Panc1 (cell line): ENCODE results near the gene GMDS.

Experiments used
- CTCF ChIP-seq: fragments of 450-650 bp; IDR thresholded peaks from 2 replicates; pipeline ENCODE4 v1.5.1; 2017; ENCODE audit warnings: mild to moderate bottlenecking
- POLR2AphosphoS5 ChIP-seq: IDR thresholded peaks from 2 replicates; pipeline ENCODE4 v1.6.1; 2012; ENCODE audit warnings: mild to moderate bottlenecking, low read depth, low read length, moderate library complexity

DNA sequence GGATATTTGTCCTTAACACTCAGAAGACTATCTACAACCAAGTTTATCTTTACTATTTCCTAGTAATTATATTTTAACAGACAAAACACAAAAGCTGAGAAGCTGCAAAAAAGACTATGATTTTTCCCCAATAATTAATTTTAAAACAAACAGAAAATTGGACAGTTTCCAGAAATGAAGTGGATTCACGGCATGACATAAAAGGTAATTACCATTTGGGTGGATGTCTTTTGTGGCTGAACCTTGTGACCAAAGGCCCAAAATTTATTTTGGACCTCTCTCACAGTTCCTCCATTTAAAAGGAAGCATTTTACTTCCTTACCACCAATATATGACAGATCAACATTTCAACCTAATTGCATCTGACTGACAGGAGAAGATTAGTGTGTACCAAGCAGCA is 90.2 kb downstream of the GMDS start:
- TF ChIP-seq CTCF (no peak), POLR2AphosphoS5 (no peak)
